MG63 (cell line): ENCODE results near the gene KCNN3. TPM values are rescaled to one million over a fixed set of nuclear protein-coding genes. Genes with fewer than 3 reads are reported as not detected.
A peak's percentile ranks its signal among the peaks of the same experiment; 100 is the strongest.
"Not testable (repeated sequence)": the region's sequence is repeated elsewhere in the genome, so short reads cannot be mapped to it uniquely, and the experiment has no call there.

ENCODE experiments used
- DNase-seq: peaks from one replicate; pipeline ENCODE4 v3.0.0-alpha.2; 2020
- H3K27me3 ChIP-seq: fragments of 250-450 bp; sonication (Bioruptor Pico); 2 replicates; pipeline ENCODE4 v1.5.1; 2020; ENCODE audit warnings: mild to moderate bottlenecking, moderate library complexity
- H3K36me3 ChIP-seq: fragments of 250-450 bp; sonication (Bioruptor Pico); 2 replicates; pipeline ENCODE4 v1.5.1; 2020; ENCODE audit warnings: mild to moderate bottlenecking, moderate library complexity
- H3K4me3 ChIP-seq: fragments of 250-450 bp; sonication (Bioruptor Pico); 2 replicates; pipeline ENCODE4 v1.5.1; 2020; ENCODE audit warnings: mild to moderate bottlenecking, moderate library complexity
- H3K9me3 ChIP-seq: fragments of 250-450 bp; sonication (Bioruptor Pico); 2 replicates; pipeline ENCODE4 v1.5.1; 2020; ENCODE audit warnings: mild to moderate bottlenecking, moderate library complexity
- total RNA-seq: library from RNA; depleted of rRNA; stranded (reverse); fragments of >200 nt; shearing (Covaris generic); gene quantifications from 2 replicates; pipeline ENCODE4 v1.2.3, GENCODE V29; 2014; ENCODE audit warnings: low replicate concordance; rRNA removed

KCNN3 gene
- 1.6 TPM in 1 of 2 replicates, not detected in the other for total RNA-seq

GRCh38 chr1:154870115-154870571 lies at the start of gene KCNN3:
Gene KCNN3, minus strand, starts transcription at chr1:154870281. Its CDS starts 317 bp downstream, at chr1:154869964.
- peaks cover 30% of the 10 kb centered on the region for H3K27me3 ChIP-seq
- peak; percentile 84 for DNase-seq
- H3K4me3 ChIP-seq: 0 out of 2 replicates have a peak within 1 kb of the TSS, but pooled peaks have one; percentile 3
- H3K36me3 ChIP-seq: no peaks in the 10 kb centered on the region
- H3K9me3 ChIP-seq: no peaks in the 10 kb centered on the region

GRCh38 chr1:154913273-154913672 lies 43.2 kb upstream of the KCNN3 start:
- no peak for DNase-seq
- H3K9me3 ChIP-seq: peaks cover 2% of the 10 kb centered on the region; the same call in 1 of the 2 replicates
- no peaks in the 10 kb centered on the region for H3K27me3 ChIP-seq
- H3K36me3 ChIP-seq: peaks cover 2% of the 10 kb centered on the region; the same call in 1 of the 2 replicates
- H3K4me3 ChIP-seq: no peak overlapping the region

- Histone ChIP-seq H3K27me3 (no peaks in the 10 kb centered on the region), H3K9me3 (peaks cover 2% of the 10 kb centered on the region; the same call in 1 of the 2 replicates), H3K36me3 (peaks cover 2% of the 10 kb centered on the region; the same call in 1 of the 2 replicates), H3K4me3 (no peak overlapping the region)
- no peak for DNase-seq
Measured at GRCh38 chr1:154912755-154913154, 42.7 kb upstream of the KCNN3 start.

GRCh38 chr1:154911691-154912550 lies 41.8 kb upstream of the KCNN3 start:
- H3K27me3 ChIP-seq: no peaks in the 10 kb centered on the region
- H3K9me3 ChIP-seq: peaks cover 2% of the 10 kb centered on the region; the same call in 1 of the 2 replicates
- H3K4me3 ChIP-seq: no peak overlapping the region
- DNase-seq: peak; percentile 8
- peaks cover 1% of the 10 kb centered on the region; the same call in 1 of the 2 replicates for H3K36me3 ChIP-seq

- no peak overlapping the region for H3K4me3 ChIP-seq
- no peak for DNase-seq
- no peaks in the 10 kb centered on the region for H3K36me3 ChIP-seq
- peaks cover 2% of the 10 kb centered on the region; the same call in 1 of the 2 replicates for H3K9me3 ChIP-seq
- no peaks in the 10 kb centered on the region for H3K27me3 ChIP-seq
Measured at GRCh38 chr1:154910851-154911250, 40.8 kb upstream of the KCNN3 start.

GRCh38 chr1:154908937-154909336 lies 38.9 kb upstream of the KCNN3 start:
- Histone ChIP-seq H3K4me3 (no peak overlapping the region), H3K27me3 (no peaks in the 10 kb centered on the region), H3K36me3 (no peaks in the 10 kb centered on the region), H3K9me3 (peaks cover 2% of the 10 kb centered on the region; the same call in 1 of the 2 replicates)
- DNase-seq: no peak

GRCh38 chr1:154908129-154908528 lies 38.0 kb upstream of the KCNN3 start:
- not testable (repeated sequence) for DNase-seq

GRCh38 chr1:154906621-154907081 lies 36.6 kb upstream of the KCNN3 start:
- H3K4me3 ChIP-seq: no peak overlapping the region
- no peak for DNase-seq

More at GRCh38 chr1:154908129-154908528, 38.0 kb upstream of the KCNN3 start:
- H3K27me3 ChIP-seq, H3K4me3 ChIP-seq, H3K36me3 ChIP-seq, H3K9me3 ChIP-seq: not testable (repeated sequence)

GRCh38 chr1:154902938-154903566 lies 33.0 kb upstream of the KCNN3 start:
- Histone ChIP-seq H3K36me3 (no peaks in the 10 kb centered on the region), H3K4me3 (no peak overlapping the region), H3K9me3 (no peaks in the 10 kb centered on the region), H3K27me3 (no peaks in the 10 kb centered on the region)
- DNase-seq: no peak

More at GRCh38 chr1:154906621-154907081, 36.6 kb upstream of the KCNN3 start:
- H3K9me3 ChIP-seq: peaks cover 2% of the 10 kb centered on the region; the same call in 1 of the 2 replicates
- no peaks in the 10 kb centered on the region for H3K27me3 ChIP-seq
- H3K36me3 ChIP-seq: no peaks in the 10 kb centered on the region

GRCh38 chr1:154901591-154901990 lies 31.5 kb upstream of the KCNN3 start:
- Histone ChIP-seq H3K4me3 (no peak overlapping the region), H3K36me3 (no peaks in the 10 kb centered on the region), H3K27me3 (no peaks in the 10 kb centered on the region), H3K9me3 (no peaks in the 10 kb centered on the region)
- no peak for DNase-seq

- Histone ChIP-seq H3K27me3 (0 out of 2 replicates have a peak, but pooled peaks cover 3% of the 10 kb centered on the region), H3K9me3 (no peaks in the 10 kb centered on the region)
Measured at GRCh38 chr1:154899041-154899440, 29.0 kb upstream of the KCNN3 start.

GRCh38 chr1:154896771-154897286 lies 26.7 kb upstream of the KCNN3 start:
- no peak overlapping the region for H3K4me3 ChIP-seq
- H3K9me3 ChIP-seq: no peaks in the 10 kb centered on the region
- no peaks in the 10 kb centered on the region for H3K36me3 ChIP-seq
- H3K27me3 ChIP-seq: 0 out of 2 replicates have a peak, but pooled peaks cover 3% of the 10 kb centered on the region
- DNase-seq: no peak

More at GRCh38 chr1:154899041-154899440, 29.0 kb upstream of the KCNN3 start:
- Histone ChIP-seq H3K36me3 (no peaks in the 10 kb centered on the region), H3K4me3 (no peak overlapping the region)
- no peak for DNase-seq

GRCh38 chr1:154895798-154896197 lies 25.7 kb upstream of the KCNN3 start:
- Histone ChIP-seq H3K9me3 (no peaks in the 10 kb centered on the region), H3K4me3 (no peak overlapping the region), H3K27me3 (0 out of 2 replicates have a peak, but pooled peaks cover 3% of the 10 kb centered on the region), H3K36me3 (no peaks in the 10 kb centered on the region)
- no peak for DNase-seq

GRCh38 chr1:154891452-154891851 lies 21.4 kb upstream of the KCNN3 start:
- H3K9me3 ChIP-seq: no peaks in the 10 kb centered on the region
- H3K36me3 ChIP-seq: no peaks in the 10 kb centered on the region
- 0 out of 2 replicates have a peak, but pooled peaks cover 3% of the 10 kb centered on the region for H3K27me3 ChIP-seq
- H3K4me3 ChIP-seq: no peak overlapping the region
- no peak for DNase-seq

GRCh38 chr1:154888757-154889156 lies 18.7 kb upstream of the KCNN3 start:
- H3K4me3 ChIP-seq: no peak overlapping the region
- H3K27me3 ChIP-seq: no peaks in the 10 kb centered on the region
- no peaks in the 10 kb centered on the region for H3K9me3 ChIP-seq
- DNase-seq: no peak
- no peaks in the 10 kb centered on the region for H3K36me3 ChIP-seq

- no peak for DNase-seq
- H3K4me3 ChIP-seq: no peak overlapping the region
- no peaks in the 10 kb centered on the region for H3K9me3 ChIP-seq
- H3K36me3 ChIP-seq: no peaks in the 10 kb centered on the region
- H3K27me3 ChIP-seq: no peaks in the 10 kb centered on the region
Measured at GRCh38 chr1:154886281-154887015, 16.4 kb upstream of the KCNN3 start.
